ENCODE results near the gene MTHFD1.
"Not testable (repeated sequence)": the region's sequence is repeated elsewhere in the genome, so short reads cannot be mapped to it uniquely, and the experiment has no call there.

The MTHFD1 gene

GRCh38 chr14:64387782-64388532 lies at the start of gene MTHFD1:
MTHFD1 (plus strand) TSS chr14:64388353; CDS start chr14:64388428, 75 bp downstream.
- DNase-seq, result peak; percentile 88

- DNase-seq, result peak; percentile 81
These were observed 49.4 kb upstream of the MTHFD1 start for GRCh38 chr14:64338616-64339316.

GRCh38 chr14:64340560-64341196 lies 47.5 kb upstream of the MTHFD1 start:
- no peak for DNase-seq

GRCh38 chr14:64347748-64348147 lies 40.4 kb upstream of the MTHFD1 start:
- no peak for DNase-seq

DNA sequence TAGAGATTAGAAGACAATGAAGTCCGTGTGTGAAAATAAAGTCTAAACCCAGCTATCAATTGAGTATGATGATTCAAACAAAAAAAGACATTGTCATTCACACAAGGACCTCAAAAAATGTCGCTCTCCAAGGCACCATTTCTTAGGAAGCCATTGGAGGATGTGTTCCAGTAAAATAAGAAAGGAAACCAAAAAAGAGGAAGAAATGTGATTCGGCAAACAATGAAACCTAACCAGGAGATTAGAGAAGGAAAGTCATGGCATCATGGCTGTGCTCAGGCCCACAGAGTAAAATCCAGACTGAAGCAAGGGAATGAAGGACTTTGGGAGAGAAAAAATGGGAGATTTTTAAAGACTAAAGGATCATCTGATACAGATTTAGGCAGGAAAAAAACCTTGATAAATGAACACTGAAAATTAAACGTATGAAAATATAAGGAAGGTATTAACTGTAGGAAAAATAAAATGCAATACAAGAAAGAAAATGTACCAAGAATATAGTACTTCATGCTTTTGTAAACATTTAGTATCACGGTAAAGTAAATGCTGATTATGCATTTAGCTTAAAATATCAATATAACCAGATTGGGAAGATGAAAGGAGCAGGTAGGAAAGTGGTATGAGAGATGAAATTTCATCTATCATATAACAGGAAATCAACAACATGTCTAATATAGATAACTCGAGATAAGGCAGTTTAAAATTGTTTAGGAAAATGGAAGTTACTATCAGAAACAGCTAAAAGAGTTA lies 38.2 kb upstream of the MTHFD1 start:
- no peak for DNase-seq

DNA sequence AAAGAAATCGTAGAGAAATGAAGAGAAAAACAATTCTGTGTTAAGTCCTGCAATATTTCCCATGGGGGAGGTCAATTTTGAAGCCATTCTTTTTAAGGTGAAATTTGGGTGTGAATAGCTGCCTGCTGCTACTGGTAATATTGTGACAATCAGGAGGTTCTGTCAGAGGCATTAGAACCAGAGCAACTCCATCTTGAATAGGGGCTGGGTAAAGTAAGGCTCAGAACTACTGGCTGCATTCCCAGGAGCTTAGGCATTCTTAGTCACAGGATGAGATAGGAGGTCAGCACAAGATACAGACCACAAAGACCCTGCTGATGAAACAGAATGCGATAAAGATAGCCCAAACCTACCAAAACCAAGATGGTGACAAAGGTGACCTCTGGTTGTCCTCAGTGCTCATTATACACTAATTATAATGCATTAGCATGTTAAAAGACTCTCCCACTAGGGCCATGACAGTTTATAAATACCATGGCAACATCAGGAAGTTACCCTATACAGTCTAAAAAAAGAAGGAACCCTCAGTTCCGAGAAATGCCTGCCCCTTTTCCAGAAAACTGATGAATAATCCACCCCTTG lies 24.8 kb upstream of the MTHFD1 start:
- DNase-seq, result no peak

DNA sequence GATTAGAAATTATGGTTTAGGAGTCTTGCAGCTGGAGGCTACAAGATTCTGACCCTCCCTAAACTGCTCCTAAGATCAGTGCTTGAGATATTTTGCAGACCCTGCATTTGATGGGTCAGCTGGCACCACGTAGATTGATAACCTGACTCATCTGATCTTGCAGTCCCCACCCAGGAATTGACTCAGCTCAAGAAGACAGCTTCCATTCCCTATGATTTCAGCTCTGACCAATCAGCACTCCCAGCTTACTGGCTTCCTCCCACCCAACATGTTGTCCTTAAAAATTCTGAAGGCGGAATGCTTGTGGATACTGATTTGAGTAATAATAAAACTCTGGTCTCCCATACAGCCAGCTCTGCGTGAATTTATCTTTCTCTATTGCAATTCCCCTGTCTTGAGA lies 23.2 kb upstream of the MTHFD1 start:
- no peak for DNase-seq

- DNase-seq, result not testable (repeated sequence)
These were observed 22.7 kb upstream of the MTHFD1 start for GRCh38 chr14:64365358-64365889.

GRCh38 chr14:64369201-64369600 lies 19.0 kb upstream of the MTHFD1 start:
- no peak for DNase-seq

DNA sequence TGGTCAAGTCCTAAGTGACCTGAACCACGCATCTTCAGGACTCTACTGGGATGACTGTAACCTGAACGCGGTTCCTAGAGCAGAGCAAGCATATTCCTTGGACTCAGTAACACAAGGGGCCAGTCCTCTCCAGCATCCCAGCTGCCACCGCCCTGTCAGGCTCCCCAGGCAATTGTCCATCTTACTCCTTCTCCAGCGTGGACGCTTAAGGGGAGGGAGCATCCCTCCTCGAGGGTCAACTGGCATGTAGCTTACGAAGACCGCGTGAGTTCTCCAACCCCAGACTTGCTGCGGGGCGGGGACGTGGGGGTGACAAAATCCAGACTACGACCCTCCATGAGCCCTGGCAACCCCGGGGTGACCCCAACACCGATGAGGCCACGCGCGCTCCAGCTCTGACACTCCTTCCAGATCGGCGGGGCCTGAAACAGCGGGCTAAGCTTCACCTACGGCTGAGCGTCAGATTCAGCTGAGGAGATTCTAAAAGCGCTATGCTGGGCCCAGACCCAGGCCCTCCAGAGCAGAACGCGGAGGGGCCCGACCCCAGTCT lies 846 bp upstream of the MTHFD1 start:
- no peak for DNase-seq

DNA sequence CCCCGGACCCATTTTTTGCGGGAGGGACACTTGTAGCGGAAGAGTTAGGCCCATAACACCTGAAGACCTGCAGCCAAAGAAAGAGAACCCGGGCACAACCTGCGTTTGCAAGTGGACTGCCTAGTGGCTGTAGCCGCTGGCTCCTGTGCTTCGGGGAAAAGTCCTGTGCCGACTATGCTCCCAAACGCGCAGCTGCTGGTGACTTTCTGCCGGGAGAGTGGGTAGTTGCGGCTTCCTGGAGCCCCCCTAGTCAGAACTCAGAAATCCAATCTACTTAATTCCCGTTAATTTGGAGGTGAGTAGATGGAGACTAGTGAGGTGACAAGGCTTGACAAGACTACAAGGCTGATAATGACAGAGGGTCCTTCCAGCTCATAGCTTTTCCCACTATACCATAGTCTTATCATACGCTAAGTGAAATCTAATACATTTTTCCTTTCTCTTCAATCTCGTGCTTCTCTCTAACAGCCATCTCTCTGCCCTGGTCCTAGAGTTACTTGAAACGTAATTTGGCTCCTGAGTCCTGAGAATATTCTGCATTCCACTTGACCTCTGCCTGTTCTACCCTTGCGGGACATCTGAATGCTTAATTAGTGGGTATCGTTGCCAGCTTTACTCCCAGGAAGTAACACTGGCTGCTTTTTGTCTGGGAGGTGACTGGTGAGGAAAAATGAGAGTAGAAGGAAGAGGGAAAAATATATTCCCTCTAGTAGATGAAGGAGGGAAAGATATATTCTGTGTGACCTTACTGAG lies 556 bp downstream of the MTHFD1 start:
- DNase-seq, result no peak

GRCh38 chr14:64391113-64391725 lies 3.1 kb downstream of the MTHFD1 start:
- no peak for DNase-seq

- no peak for DNase-seq
These were observed 3.8 kb downstream of the MTHFD1 start for GRCh38 chr14:64391986-64392385.

GRCh38 chr14:64393189-64393726 lies 5.1 kb downstream of the MTHFD1 start:
- not testable (repeated sequence) for DNase-seq

DNA sequence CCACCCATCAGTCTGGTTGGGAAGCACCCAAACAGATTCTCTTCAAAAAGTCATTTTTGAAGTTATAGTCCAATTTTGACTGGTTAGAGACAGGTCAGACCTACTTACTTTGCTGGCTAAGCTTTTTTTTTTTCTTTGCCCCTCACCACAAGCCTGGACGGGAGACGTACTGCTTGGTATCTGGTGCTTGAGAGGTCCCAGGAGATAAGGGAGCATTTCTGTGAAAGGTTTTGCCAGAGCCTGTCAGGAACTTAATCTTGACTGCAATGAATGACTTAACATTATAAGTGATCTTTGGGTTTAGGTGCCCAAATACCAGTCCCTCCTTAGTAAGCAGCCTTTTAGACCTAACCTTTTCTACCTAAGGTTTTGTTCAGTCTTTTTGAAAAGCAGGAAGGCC lies 6.3 kb downstream of the MTHFD1 start:
- DNase-seq, result no peak

- DNase-seq, result no peak
These were observed 7.0 kb downstream of the MTHFD1 start for GRCh38 chr14:64394977-64395633.

DNA sequence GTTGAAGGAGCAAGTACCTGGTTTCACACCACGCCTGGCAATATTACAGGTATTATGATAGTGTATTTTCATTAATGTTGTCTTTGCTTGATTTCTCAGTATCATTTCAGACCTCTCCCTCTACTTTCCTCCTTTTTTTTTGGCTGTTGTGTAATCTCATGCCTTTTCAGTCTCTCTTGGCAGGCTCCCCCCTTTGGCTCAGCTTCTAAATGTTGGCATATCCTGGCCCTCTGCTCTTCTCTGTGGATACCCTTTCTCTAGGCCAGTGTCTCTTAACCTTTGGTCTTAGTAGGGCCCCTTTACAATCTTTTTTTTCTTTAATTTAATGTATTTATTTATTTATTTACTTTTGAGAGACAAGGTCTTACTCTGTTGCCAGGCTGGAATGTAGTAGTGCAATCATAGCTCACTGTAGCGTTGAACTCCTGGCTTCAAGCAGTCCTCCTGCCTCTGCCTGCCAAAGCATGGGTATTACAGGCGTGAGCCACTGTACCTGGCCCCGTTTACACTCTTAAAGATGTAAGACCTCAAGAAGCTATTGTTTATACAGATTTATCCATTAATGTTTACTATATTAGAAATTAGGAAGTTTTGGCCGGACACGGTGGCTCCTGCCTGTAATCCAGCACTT lies 12.8 kb downstream of the MTHFD1 start:
- DNase-seq, result no peak

- no peak for DNase-seq
These were observed 13.8 kb downstream of the MTHFD1 start for GRCh38 chr14:64401949-64402348.

GRCh38 chr14:64405295-64405694 lies 17.1 kb downstream of the MTHFD1 start:
- no peak for DNase-seq

DNA sequence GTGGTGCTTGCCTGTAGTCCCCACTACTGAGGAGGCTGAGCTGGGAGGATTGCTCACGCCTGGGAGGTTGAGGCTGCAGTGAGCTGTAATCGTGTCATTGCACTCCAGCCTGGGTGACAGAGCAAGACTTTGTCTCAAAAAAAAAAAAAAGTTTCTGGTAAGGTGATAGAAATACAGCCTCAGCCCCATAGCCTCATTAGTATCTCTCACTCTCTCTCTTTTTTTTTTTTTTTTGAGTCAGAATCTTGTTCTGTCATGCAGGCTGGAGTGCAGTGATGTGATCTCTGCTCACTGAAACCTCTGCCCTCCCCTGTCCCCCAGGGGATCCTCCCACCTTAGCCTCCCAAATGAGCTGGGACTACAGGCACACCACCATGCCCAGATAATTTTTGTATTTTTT lies 19.2 kb downstream of the MTHFD1 start:
- DNase-seq, result no peak
